ENCODE data around the gene SNTG2. TPM values are rescaled to one million over a fixed set of nuclear protein-coding genes. Genes with fewer than 3 reads are reported as not detected.
"Not testable (repeated sequence)": the region's sequence is repeated elsewhere in the genome, so short reads cannot be mapped to it uniquely, and the experiment has no call there.

Gene SNTG2
- total and polyA plus RNA-seq, 12 donors = 0.26 to 4.3 (median 0.72) TPM; not detected in 1

GRCh38 chr2:1227274-1227900 lies 276.7 kb downstream of the SNTG2 start:
- Histone ChIP-seq H3K4me1 (replicated peaks in 1 of 2) (no peaks in the 10 kb centered on the region), H3K27me3 (no peaks in the 10 kb centered on the region), H3K9me3 (replicated peaks in 1 of 3) (no peaks in the 10 kb centered on the region), H3K36me3 (replicated peaks in 1 of 2) (no peaks in the 10 kb centered on the region), H3K27ac (no peak overlapping the region), H3K4me3 (no peak overlapping the region)
- WGBS, 4 donors = 77 to 91% (median 82%) methylated on average over 19 of the region's 19 CpGs
- intact Hi-C loops (cut with DNase I) = no loop called here
- no peak for DNase-seq
- TF ChIP-seq POLR2A (IDR thresholded peaks at IDR 0.05) = no peak
- TF ChIP-seq, protein P1, sequence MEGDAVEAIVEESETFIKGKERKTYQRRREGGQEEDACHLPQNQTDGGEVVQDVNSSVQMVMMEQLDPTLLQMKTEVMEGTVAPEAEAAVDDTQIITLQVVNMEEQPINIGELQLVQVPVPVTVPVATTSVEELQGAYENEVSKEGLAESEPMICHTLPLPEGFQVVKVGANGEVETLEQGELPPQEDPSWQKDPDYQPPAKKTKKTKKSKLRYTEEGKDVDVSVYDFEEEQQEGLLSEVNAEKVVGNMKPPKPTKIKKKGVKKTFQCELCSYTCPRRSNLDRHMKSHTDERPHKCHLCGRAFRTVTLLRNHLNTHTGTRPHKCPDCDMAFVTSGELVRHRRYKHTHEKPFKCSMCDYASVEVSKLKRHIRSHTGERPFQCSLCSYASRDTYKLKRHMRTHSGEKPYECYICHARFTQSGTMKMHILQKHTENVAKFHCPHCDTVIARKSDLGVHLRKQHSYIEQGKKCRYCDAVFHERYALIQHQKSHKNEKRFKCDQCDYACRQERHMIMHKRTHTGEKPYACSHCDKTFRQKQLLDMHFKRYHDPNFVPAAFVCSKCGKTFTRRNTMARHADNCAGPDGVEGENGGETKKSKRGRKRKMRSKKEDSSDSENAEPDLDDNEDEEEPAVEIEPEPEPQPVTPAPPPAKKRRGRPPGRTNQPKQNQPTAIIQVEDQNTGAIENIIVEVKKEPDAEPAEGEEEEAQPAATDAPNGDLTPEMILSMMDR (IDR thresholded peaks at IDR 0.05) = no peak

DNA sequence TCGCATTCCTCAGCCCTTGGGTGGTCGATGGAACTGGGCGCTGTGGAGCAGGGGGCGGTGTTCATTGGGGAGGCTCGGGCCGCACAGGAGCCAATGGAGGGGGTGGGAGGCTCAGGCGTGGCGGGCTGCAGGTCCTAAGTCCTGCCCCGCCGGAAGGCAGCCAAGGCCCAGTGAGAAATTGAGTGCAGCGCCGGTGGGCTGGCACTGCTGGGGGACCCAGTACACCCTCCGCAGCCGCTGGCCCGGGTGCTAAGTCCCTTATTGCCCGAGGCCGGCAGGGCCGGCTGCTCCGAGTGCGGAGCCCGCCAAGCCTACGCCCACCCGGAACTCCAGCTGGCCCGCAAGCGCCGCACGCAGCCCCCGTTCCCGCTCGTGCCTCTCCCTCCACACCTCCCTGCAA lies 278.9 kb downstream of the SNTG2 start:
- H3K36me3 ChIP-seq (replicated peaks in 1 of 2); H3K4me1 ChIP-seq (replicated peaks in 1 of 2); H3K4me3 ChIP-seq; intact Hi-C loops (cut with DNase I); DNase-seq; H3K27me3 ChIP-seq; H3K9me3 ChIP-seq (replicated peaks in 1 of 3); H3K27ac ChIP-seq: not testable (repeated sequence)
- whole genome bisulfite sequencing, 4 donors = 94 to 100% (median 97%) methylated on average over 2 to 30 of the region's 30 CpGs; no CpG with 5 or more reads in 1 of the 4 donors

- no peaks in the 10 kb centered on the region for H3K27me3 ChIP-seq
- H3K4me1 ChIP-seq (replicated peaks in 1 of 2) = no peaks in the 10 kb centered on the region
- no peaks in the 10 kb centered on the region for H3K9me3 ChIP-seq (replicated peaks in 1 of 3)
- H3K4me3 ChIP-seq = no peak overlapping the region
- H3K27ac ChIP-seq = no peak overlapping the region
- intact Hi-C loops (cut with DNase I) = no loop called here
- TF ChIP-seq, protein P1 (IDR thresholded peaks at IDR 0.05) = no peak
- no peak for TF ChIP-seq POLR2A (IDR thresholded peaks at IDR 0.05)
- 88 to 93% (median 91%) methylated on average over 17 to 19 of the region's 19 CpGs for WGBS, 4 donors
- no peak for DNase-seq
- H3K36me3 ChIP-seq (replicated peaks in 1 of 2) = no peaks in the 10 kb centered on the region
Measured at GRCh38 chr2:1230155-1230893, 279.7 kb downstream of the SNTG2 start.

DNA sequence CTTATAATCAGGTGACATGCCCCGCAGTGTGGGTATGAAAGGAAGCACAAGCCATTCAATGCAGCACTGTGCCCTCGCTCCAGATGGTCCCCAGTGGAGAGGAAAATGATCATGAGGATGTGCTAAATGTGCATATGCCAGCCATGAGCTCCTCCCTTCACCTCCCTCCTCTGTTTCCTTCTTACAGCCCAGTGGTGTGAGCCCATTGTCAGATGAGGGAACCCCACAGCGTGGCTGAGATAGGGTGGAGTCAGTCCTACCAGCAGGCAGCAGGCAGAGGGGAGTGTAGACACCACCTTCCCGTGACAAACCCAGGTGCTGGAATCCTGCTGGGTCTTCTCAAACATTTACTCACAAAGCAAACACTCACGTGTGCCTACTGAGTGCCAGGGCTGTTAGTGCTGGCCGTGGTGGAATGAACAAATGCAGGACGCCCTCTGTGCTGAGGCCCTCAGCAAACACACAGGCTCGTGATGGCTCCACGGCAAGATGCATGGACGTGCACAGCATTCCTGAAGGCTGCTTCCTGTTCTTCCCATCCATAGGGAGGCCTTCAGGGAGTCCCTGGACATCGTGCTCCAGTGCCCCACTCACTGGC lies 280.9 kb downstream of the SNTG2 start:
- Histone ChIP-seq H3K27me3 (no peaks in the 10 kb centered on the region), H3K36me3 (replicated peaks in 1 of 2) (no peaks in the 10 kb centered on the region), H3K4me3 (no peak overlapping the region), H3K9me3 (replicated peaks in 1 of 3) (no peaks in the 10 kb centered on the region), H3K27ac (no peak overlapping the region), H3K4me1 (replicated peaks in 1 of 2) (no peaks in the 10 kb centered on the region)
- no peak for DNase-seq
- TF ChIP-seq POLR2A (IDR thresholded peaks at IDR 0.05) = no peak
- TF ChIP-seq, protein P1 (IDR thresholded peaks at IDR 0.05) = no peak
- WGBS, 4 donors = 70 to 82% (median 79%) methylated on average over 4 to 11 of the region's 11 CpGs
- intact Hi-C loops (cut with DNase I) = no loop called here
